ENCODE data around the gene IGIP.
A peak's percentile ranks its signal among the peaks of the same experiment; 100 is the strongest.

IGIP gene

DNA sequence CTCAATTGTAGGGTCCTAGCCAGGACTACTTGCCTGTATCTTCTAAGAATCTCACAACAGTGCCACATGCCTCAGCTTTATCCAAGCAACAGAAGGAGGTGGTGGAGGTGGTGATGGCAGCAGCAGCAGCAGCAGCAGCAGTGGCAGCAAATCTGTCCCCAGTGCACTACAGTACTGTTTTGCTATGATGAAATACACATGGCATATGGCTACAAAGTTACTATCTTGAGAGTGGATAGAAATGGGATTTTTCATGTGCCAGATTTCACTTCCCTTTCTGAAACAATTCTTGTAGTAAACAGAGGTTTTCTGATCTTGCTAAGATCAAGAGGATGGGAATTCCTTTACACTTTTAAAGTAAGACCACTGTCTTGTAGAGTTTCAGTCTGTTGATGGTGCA, 41.2 kb downstream of the IGIP start:
- no peak for DNase-seq

DNA sequence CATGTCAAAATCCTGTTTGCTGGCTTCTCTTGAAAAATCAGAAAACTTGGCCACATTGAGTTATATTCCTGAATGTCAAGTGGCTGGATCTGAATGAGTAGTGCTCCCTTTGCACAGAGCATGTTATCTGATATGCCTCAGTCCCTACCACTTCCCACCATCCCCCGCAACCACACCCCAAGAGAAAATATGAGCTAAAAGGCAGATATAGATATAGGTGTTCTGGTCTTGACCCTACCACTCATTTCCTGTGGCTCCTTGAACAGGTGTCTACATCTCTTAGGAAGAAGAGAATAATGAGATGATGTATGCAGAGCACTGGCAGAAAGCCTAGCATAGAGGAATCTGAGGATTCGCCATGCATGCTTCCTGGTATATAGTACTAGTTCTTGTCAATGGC, 42.6 kb downstream of the IGIP start:
- no peak for DNase-seq

DNA sequence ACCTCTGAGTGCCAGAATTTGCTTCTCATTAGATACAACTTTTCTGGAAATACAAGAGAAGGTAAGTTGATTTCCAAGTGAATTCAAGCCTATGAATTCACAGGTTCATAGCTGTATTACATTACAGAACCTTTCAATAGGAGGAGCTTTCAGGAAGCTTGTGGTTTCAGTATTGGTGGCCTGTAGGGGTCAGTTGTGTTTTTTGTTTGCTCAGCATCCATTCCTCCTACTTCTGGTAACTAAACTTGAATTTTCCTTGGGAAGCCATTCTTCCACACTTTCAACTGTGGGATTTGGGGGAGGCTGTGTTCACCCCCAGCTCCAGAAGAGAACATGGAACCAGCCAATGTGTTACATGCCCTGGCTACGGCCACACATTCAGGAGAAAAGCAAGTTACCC, 43.7 kb downstream of the IGIP start:
- no peak for DNase-seq

DNA sequence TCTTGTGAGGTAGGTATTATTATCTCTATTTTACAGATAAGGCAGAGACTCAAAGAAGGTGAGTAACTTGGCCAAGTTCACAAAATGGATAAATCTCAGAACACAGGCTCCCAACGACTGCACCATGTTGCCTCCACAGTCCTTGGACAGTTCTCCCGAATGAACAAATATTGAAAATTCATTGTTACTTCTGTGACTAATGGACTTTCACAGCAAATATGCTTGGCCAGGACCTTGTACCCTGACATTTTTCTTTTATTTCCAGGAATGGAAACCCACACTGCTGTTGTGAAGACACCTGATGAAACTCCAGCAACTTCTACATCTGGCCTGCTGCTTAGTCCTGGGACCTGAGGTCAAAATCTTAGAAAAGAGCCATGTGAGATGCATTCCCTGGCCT, 46.7 kb downstream of the IGIP start:
- DNase-seq, result no peak

DNA sequence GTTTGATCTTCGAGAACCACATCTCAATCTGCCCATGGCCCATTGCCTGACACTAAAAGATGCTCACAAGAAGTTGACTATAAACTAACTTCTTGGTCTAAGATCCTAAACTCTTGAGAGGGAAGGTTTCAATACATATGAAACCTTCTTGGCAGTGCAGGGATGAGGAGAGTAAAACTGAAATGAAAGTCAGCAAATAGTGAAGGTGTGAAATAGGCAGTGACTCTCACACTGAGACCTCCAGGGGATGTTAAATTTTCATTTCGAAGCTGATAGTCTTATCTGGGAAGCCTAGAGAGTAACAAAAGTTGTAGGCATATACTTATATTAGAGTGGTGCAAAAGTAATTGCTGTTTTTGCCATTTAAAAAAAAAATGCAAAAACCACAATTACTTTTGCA, 48.3 kb downstream of the IGIP start:
- no peak for DNase-seq

DNA sequence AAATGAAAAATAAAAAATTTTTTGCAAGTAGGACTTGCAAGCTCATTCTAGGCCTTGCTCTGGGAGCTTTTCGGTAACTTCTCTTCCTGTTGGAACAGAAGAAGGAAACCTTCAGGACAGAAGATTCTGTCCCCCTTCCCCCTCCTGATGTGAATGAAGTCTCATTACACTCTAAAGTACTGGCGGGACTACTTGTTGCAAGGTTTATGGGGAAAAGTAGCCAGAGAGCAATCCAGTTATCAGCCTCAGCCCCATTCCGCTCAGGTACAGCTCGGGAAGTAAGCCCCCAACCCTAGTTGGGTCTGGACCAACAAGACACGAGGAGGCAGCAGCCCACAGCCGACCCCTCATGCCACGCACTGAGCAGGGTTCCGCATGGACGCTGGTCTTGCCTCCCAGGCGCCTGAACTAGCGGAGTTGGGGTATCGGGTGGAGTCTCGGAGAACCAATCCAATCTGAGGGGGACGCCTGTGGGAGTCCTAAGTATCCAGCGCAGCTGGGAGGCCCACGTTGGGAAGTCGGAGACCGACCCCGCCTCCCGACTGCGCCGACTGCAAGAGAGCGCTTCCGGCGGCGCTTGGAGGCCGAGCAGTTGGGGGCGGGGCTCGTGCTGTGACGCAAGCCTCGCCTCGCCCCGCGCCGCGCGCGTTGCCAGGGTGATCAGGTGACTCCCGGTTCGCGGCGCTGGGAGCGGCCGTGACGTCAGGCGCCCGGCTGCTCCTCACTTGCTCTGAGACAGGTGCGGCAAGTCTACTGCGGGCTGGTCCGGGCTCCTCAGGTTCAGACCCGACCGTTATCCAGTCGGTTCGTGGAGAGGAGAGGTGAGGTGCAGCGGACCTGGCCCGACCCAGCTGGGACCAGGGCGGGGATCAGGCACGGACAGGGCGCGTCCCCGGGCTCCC, 49.0 kb downstream of the IGIP start, which contains the start of gene CYSTM1:
CYSTM1 (plus strand) TSS at position 724 of the 902 bp plus-strand sequence. CDS start 19,278 bp downstream, outside the sequence.
- peak; percentile 93 to 98 (median 96) for DNase-seq

DNA sequence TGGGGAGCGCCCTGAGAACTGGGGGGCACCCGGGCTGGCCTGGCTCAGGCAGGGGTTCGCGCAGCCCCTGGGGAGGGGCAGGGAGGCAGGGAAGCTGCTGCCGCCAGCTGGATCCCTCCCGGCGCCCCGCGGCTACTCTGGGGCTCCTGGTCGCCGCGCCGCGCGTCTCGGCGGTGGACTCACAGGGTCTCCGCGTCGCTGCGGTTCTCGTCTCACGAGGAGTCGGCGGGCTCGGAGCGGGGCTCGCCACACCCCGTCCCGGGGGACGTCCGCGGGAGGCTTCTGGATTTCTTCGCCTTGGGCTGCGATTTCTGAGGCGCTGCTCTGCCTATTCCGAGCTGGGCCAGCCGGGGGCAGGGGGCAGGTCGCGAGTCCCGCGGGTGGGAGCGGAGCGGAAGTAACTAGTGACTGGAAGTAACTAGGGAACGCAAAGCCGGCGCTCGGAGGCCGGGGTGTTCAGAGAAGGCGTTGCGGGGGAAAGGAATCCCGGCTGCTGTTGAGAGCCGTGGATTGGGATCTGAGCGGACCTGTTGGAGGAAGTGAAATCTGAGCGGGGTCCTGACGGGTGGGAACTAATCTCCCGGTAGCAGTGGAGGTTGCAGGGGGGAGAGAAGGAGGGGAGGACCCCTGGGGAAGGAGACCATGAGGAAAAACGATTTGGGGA, 49.8 kb downstream of the IGIP start:
- peak; percentile 47 to 61 (median 55) for DNase-seq

DNA sequence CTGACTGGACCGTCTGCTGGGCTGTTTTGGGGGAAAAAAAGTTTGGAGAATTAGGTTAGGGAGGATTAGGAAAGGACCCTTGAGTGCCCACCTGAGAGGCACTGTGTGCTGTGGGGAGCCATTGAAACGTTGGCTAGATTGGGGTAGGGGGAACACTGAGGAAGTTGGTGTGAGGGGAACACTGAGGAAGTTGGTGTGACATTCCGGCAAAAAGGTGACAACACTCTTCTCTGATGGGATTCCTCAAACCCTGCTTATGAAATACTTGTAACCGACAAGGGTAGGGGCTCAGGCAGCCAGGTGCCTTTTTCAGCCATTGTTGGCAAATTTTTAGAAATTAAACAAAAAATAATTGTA, 50.3 kb downstream of the IGIP start:
- no peak for DNase-seq

DNA sequence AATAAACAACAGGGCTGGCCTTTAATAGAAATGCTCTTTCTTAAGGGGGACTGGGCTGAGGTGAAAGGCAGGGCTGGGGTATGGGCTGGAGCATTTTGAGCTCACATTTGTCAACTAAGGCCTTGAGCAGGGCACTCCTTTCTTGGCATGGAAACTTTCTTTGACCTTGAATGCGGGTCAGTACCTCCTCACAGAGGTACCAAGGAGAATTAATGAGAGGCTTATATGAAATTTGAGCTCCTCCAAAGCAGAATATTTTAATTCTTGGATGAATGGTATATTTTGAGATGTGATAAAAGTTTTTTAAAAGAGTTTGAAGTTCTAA, 52.3 kb downstream of the IGIP start:
- DNase-seq, result no peak

DNA sequence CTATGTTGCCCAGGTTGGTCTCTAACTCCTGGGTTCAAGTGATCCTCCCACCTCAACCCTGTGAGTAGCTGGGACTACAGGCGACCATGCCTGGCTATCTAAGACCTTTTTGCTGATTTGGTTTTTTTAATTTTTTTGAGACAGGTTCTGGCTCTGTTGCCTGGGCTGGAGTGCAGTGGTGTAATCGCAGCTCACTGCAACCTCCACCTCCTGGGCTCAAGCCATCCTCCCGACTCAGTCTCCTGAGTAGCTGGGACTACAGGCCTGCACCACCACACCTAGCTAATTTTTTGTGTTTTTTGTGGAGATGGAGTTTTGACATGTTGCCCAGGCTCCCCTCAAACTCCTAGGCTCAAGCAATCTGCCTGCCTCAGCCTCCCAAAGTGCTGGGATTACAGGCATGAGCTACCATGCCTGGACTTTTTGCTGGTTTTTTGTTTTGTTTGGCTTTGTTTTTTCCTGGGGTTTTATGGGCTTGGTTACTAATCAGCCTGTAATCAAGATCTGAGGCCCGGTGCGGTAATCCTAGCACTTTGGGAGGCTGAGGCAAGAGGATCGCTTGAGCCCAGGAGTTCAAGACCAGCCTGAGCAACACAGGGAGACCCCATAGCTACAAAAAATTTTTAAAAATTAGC, 52.9 kb downstream of the IGIP start:
- no peak for DNase-seq
